H7 (cell line): ENCODE results near the gene RIPK4. TPM values are rescaled to one million over a fixed set of nuclear protein-coding genes. Genes with fewer than 3 reads are reported as not detected.
A peak's percentile ranks its signal among the peaks of the same experiment; 100 is the strongest.
"Not testable (repeated sequence)": the region's sequence is repeated elsewhere in the genome, so short reads cannot be mapped to it uniquely, and the experiment has no call there.

Experiments used
- DNase-seq: peaks from one replicate; pipeline ENCODE4 v3.0.0; 2012
- H3K27me3 ChIP-seq: 2 replicates; pipeline ENCODE4 v1.6.0; 2011; ENCODE audit warnings: mild to moderate bottlenecking, low read length; ENCODE audit not compliant: control insufficient read depth, insufficient read depth
- H3K36me3 ChIP-seq: replicated peaks from 2 replicates; pipeline ENCODE4 v1.5.1; 2011; ENCODE audit warnings: low read length; ENCODE audit not compliant: control insufficient read depth, insufficient read depth
- H3K4me3 ChIP-seq: 2 replicates; pipeline ENCODE4 v1.5.1; 2011; ENCODE audit warnings: low read depth, mild to moderate bottlenecking, control low read depth, low read length, moderate library complexity; ENCODE audit not compliant: insufficient read depth
- total RNA-seq: library from RNA; depleted of rRNA; stranded (reverse); fragments of >200 nt; shearing (Covaris generic); gene quantifications from 2 replicates; pipeline ENCODE4 v1.2.3, GENCODE V29; 2014

RIPK4 gene
- total RNA-seq, 1 experiment from 2014 or later, result 10.5 TPM

DNA sequence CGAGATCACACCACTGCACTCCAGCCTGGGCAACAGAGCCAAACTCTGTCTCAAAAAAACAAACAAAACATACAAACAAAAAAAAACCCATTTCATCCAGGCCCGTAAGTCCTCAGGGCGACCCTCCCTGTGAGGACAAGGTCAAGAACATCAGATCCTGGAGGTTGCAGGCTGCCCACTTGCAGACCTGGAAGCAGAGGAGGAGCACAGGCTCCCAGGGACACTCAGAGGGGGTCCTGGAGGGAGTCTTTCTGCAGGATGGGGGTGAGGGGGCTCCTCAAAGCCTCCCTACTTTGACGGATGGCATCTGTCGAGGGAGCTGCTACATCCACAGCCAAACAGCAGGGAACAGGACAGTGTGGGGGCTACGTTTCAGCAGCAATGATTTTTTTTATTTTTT lies 47.2 kb downstream of the RIPK4 start:
- DNase-seq, result no peak
- H3K36me3 ChIP-seq, result no peaks in the 10 kb centered on the region
- H3K27me3 ChIP-seq, result no peaks in the 10 kb centered on the region; the same call in 1 of the 2 replicates
- H3K4me3 ChIP-seq, result no peak overlapping the region

- no peaks in the 10 kb centered on the region; the same call in 1 of the 2 replicates for H3K27me3 ChIP-seq
- DNase-seq, result no peak
- H3K4me3 ChIP-seq, result no peak overlapping the region
- no peaks in the 10 kb centered on the region for H3K36me3 ChIP-seq
These were observed 49.1 kb downstream of the RIPK4 start for GRCh38 chr21:41717573-41718330.

DNA sequence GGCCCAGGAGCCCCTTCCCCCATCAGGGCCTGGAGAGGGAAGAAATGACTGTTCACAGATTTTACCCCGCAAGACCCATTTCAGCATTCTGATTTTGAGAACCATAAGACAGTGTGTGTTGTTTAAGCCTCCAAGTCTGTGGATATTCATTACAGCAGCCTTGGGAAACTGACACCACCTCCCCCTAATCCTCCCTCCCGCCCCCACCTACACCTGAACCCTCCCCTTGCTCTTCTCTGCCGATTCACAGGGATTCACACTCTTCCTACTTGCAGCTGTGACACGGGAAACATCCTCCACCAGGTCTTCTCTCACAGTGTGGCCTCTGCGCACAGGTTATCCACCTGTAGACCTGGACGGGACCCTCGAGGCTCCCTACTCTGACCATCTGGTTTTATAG lies 50.1 kb downstream of the RIPK4 start:
- Histone ChIP-seq H3K4me3 (no peak overlapping the region), H3K27me3 (no peaks in the 10 kb centered on the region; the same call in 1 of the 2 replicates), H3K36me3 (no peaks in the 10 kb centered on the region)
- peak; percentile 52 for DNase-seq

DNA sequence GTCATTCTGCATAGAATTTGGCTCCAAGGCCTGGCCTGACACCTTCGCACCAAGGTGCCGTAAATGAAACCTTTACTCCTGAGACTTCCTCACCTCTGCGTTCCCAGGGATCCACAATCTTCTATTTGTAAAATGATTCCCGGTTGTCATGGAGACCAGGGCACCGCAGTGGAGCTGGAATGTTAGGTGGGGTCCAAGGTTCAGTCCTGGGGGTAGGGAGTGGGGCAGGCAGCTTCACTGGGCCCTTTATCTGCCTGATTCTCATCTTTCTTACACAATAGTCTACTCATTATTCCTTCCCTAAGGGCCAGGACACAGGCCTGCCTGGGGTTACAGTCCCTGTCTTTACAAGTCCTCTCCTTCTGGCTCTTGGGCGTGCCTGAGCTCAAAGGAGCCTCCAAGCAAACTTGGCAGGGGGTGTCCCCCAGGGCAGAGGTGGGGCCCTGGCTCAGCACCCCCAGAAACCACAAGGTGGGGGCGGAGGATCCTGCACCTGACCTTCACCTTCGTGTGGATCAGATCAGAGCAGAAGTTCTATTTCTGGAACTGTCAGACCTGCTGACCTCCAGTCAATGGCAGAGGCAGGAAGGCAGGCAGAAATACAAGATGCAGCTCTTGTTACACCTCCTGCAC lies 51.1 kb downstream of the RIPK4 start:
- Histone ChIP-seq H3K27me3 (no peaks in the 10 kb centered on the region; the same call in 1 of the 2 replicates), H3K36me3 (no peaks in the 10 kb centered on the region), H3K4me3 (no peak overlapping the region)
- DNase-seq, result no peak

GRCh38 chr21:41714299-41714865 lies 52.5 kb downstream of the RIPK4 start:
- H3K4me3 ChIP-seq, result peak overlapping the region; percentile 44; the same call in 1 of the 2 replicates
- not testable (repeated sequence) for H3K36me3 ChIP-seq, DNase-seq, H3K27me3 ChIP-seq

GRCh38 chr21:41713495-41714281 lies 53.2 kb downstream of the RIPK4 start:
- H3K36me3 ChIP-seq, result no peaks in the 10 kb centered on the region
- H3K27me3 ChIP-seq, result no peaks in the 10 kb centered on the region; the same call in 1 of the 2 replicates
- peak; percentile 39 for DNase-seq
- H3K4me3 ChIP-seq, result peak overlapping the region; percentile 44; the same call in 1 of the 2 replicates

GRCh38 chr21:41712730-41713129 lies 54.1 kb downstream of the RIPK4 start:
- H3K4me3 ChIP-seq, result peak overlapping the region; percentile 44

GRCh38 chr21:41712201-41712600 lies 54.7 kb downstream of the RIPK4 start:
- no peaks in the 10 kb centered on the region; the same call in 1 of the 2 replicates for H3K27me3 ChIP-seq
- no peaks in the 10 kb centered on the region for H3K36me3 ChIP-seq
- DNase-seq, result peak; percentile 92
- peak overlapping the region; percentile 44 for H3K4me3 ChIP-seq

More at GRCh38 chr21:41712730-41713129, 54.1 kb downstream of the RIPK4 start:
- DNase-seq, result peak; percentile 48
- Histone ChIP-seq H3K27me3 (no peaks in the 10 kb centered on the region; the same call in 1 of the 2 replicates), H3K36me3 (no peaks in the 10 kb centered on the region)

GRCh38 chr21:41711416-41712007 lies 55.3 kb downstream of the RIPK4 start:
- DNase-seq, result no peak
- Histone ChIP-seq H3K27me3 (no peaks in the 10 kb centered on the region; the same call in 1 of the 2 replicates), H3K4me3 (no peak overlapping the region; the same call in 1 of the 2 replicates), H3K36me3 (no peaks in the 10 kb centered on the region)

GRCh38 chr21:41710823-41711160 lies 56.1 kb downstream of the RIPK4 start:
- no peak overlapping the region for H3K4me3 ChIP-seq
- DNase-seq, result peak; percentile 26
- H3K36me3 ChIP-seq, result no peaks in the 10 kb centered on the region
- no peaks in the 10 kb centered on the region; the same call in 1 of the 2 replicates for H3K27me3 ChIP-seq

- no peak overlapping the region for H3K4me3 ChIP-seq
- H3K36me3 ChIP-seq, result no peaks in the 10 kb centered on the region
- no peak for DNase-seq
- H3K27me3 ChIP-seq, result no peaks in the 10 kb centered on the region; the same call in 1 of the 2 replicates
These were observed 56.7 kb downstream of the RIPK4 start for GRCh38 chr21:41709965-41710822.

DNA sequence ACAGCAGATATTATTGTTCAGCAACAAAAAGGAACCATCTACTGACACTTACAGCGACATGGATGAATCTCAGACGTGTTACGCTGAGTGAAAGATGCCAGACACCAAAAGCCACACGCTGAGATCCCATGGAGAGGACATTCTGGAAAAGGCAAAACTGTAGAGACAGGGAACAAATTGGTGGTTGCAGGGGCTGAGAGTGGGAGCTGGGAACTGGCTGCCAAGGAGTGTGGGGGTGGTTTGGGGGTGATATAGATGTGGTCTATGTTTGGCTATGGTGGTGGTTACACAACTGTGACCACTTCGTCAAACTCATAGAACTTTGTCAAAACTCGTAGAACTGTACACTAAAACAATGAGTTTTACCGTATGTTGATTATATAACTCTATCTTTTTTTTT lies 57.7 kb downstream of the RIPK4 start:
- no peak for DNase-seq
- Histone ChIP-seq H3K4me3 (no peak overlapping the region), H3K27me3 (no peaks in the 10 kb centered on the region; the same call in 1 of the 2 replicates), H3K36me3 (no peaks in the 10 kb centered on the region)

- Histone ChIP-seq H3K27me3 (no peaks in the 10 kb centered on the region), H3K36me3 (no peaks in the 10 kb centered on the region), H3K4me3 (no peak overlapping the region)
- no peak for DNase-seq
These were observed 58.9 kb downstream of the RIPK4 start for GRCh38 chr21:41707960-41708330.
